Measurements from ENCODE around the gene NXPE3. TPM values are rescaled to one million over a fixed set of nuclear protein-coding genes. Genes with fewer than 3 reads are reported as not detected.

NXPE3 gene
- total RNA-seq, 2 experiments from 2014 or later = 20.9 to 21.6 TPM

DNA sequence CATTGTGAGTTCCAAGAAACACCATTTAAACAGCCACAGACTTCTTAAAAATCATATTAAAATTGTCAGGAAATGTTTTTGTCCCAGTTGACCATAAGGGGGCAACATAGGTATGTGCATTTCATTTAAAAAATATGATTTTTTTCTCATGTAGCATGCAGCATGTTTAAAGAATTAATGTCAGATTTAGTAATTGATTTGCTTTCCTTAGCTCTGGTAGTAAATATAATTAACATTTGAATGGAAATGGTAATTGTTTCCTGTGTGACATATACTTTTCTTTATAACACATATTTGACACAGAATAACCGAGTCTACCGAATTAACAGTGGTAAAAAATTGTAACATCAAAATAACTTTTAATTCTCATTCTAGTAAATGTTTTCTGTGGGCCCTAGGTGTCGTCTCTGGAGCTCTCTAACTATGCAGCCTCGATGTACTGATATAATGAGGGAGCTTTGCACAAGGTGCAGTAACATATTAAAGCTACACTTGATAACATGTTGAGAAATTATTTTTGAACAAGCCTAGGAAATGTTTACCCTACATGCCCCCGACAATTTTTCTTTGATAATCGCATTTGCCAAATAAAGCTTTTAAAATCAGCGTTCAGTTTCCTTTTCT is 34.9 kb downstream of the NXPE3 start:
- H3K36me3 Mint-ChIP-seq (ENCODE audit: low read depth) = peaks cover 15% of the 10 kb centered on the region
- peaks cover 63% of the 10 kb centered on the region for H3K4me1 Mint-ChIP-seq (ENCODE audit: low read depth)
- no peaks in the 10 kb centered on the region for H3K9me3 Mint-ChIP-seq
- no peak overlapping the region for H3K27ac Mint-ChIP-seq
- H3K27me3 Mint-ChIP-seq = no peaks in the 10 kb centered on the region
- ATAC-seq (peak; percentile 37), DNase-seq (no peak)
- ChIA-PET POLR2A (interaction anchor here (0.6 to 1.3 kb wide), 3 partner anchors 36 to 266 kb away, joined by 4 to 6 read pairs (median 4); partner anchors contain the start of gene NFKBIZ), CTCF (interaction anchor here (0.6 to 15.5 kb wide), 26 partner anchors 8 to 725 kb away, joined by 3 to 302 read pairs (median 4); partner anchors contain the start of gene NFKBIZ)
- no peak overlapping the region for H3K4me3 Mint-ChIP-seq
- TF ChIP-seq, protein P1, sequence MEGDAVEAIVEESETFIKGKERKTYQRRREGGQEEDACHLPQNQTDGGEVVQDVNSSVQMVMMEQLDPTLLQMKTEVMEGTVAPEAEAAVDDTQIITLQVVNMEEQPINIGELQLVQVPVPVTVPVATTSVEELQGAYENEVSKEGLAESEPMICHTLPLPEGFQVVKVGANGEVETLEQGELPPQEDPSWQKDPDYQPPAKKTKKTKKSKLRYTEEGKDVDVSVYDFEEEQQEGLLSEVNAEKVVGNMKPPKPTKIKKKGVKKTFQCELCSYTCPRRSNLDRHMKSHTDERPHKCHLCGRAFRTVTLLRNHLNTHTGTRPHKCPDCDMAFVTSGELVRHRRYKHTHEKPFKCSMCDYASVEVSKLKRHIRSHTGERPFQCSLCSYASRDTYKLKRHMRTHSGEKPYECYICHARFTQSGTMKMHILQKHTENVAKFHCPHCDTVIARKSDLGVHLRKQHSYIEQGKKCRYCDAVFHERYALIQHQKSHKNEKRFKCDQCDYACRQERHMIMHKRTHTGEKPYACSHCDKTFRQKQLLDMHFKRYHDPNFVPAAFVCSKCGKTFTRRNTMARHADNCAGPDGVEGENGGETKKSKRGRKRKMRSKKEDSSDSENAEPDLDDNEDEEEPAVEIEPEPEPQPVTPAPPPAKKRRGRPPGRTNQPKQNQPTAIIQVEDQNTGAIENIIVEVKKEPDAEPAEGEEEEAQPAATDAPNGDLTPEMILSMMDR (IDR thresholded peaks at IDR 0.05) = peak; percentile 81
- intact Hi-C loops (cut with micrococcal nuclease) = loop anchor here (2.0 kb wide), 1 partner anchor 411 kb away; no protein-coding TSS in a partner anchor

DNA sequence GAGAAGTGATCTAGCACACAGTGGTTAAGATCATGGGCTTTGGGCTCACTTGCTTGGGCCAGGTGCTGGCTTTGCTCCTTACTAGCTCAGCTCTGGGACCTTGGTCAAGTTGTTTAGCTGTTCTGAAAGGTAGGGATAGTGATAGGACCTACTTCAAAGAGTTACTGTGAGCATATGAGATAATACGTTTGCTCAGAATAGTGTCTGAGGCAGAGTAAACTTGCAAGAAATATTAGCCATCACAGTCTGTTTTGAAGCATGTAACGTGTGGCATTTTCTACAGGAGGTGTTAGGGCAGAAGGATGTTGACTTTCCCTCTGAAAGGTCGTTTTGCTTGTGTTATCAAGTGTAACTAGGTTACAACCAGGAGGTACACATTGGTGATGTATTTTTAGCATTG is 35.8 kb downstream of the NXPE3 start:
- peak; percentile 57 for ATAC-seq
- Mint-ChIP-seq H3K36me3 (ENCODE audit: low read depth) (peaks cover 20% of the 10 kb centered on the region), H3K9me3 (no peaks in the 10 kb centered on the region), H3K4me3 (no peak overlapping the region), H3K27ac (no peak overlapping the region), H3K4me1 (ENCODE audit: low read depth) (peaks cover 61% of the 10 kb centered on the region), H3K27me3 (no peaks in the 10 kb centered on the region)
- DNase-seq = no peak
- TF ChIP-seq, protein P1 (IDR thresholded peaks at IDR 0.05) = no peak
- ChIA-PET POLR2A (interaction anchor here (1.3 kb wide), 1 partner anchor 35 kb away, joined by 6 read pairs; the partner anchor contains the start of gene NFKBIZ), CTCF (interaction anchor here (0.6 to 15.5 kb wide), 21 partner anchors 9 to 725 kb away, joined by 3 to 302 read pairs (median 5); partner anchors contain the start of gene NFKBIZ)
- intact Hi-C loops (cut with micrococcal nuclease) = loop anchor here (5.0 kb wide), 1 partner anchor 37 kb away; no protein-coding TSS in a partner anchor

DNA sequence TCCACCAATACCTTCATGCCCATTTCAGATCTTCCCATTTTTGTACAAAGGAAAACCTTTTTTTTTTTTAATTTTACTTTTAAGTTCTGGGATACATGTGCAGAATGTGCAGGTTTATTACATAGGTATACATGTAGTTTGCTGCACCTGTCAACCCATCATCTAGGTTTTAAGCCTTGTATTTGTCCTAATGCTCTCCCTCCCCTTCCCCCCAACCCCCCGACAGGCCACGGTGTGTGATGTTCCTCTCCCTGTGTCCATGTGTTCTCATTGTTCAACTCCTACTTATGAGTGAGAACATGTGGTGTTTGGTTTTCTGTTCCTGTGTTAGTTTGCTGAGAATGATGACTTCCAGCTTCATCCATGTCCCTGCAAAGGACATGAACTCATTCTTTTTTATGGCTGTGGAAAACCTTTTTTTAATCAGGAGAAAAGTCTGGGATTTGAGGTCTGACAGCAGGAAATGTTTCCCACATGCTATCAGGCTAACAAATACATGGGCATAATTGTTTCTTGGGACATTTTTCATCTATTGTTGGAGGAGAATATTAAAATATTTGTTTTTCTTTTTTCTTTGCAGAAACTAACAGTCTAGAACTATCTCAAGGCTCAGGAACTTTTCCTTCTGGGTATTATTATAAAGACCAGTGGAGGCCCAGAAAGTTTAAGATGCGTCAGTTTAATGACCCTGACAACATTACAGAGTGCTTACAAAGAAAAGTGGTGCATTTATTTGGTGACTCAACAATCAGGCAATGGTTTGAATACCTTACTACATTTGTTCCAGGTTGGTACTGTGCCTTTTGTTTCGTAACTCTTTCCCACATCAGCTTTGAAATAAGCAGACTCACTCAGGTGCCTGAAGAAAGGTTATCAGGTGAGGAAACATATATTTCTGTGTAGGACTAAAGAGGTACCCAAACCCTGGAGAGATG is 37.5 kb downstream of the NXPE3 start:
- Mint-ChIP-seq H3K4me1 (ENCODE audit: low read depth) (peaks cover 58% of the 10 kb centered on the region), H3K27ac (no peak overlapping the region), H3K4me3 (no peak overlapping the region), H3K36me3 (ENCODE audit: low read depth) (peaks cover 31% of the 10 kb centered on the region), H3K9me3 (no peaks in the 10 kb centered on the region), H3K27me3 (no peaks in the 10 kb centered on the region)
- TF ChIP-seq, protein P1 (IDR thresholded peaks at IDR 0.05) = no peak
- DNase-seq (no peak), ATAC-seq (no peak)
- ChIA-PET CTCF (interaction anchor here (1.2 to 3.0 kb wide), 7 partner anchors 9 to 413 kb away, joined by 3 to 27 read pairs (median 9); no protein-coding TSS in a partner anchor), POLR2A (interaction anchor here (1.0 to 2.7 kb wide), 3 partner anchors 15 to 43 kb away, joined by 3 to 18 read pairs (median 3); partner anchors contain the start of gene NFKBIZ)
- intact Hi-C loops (cut with micrococcal nuclease) = loop anchor here (5.0 kb wide), 1 partner anchor 36 kb away; no protein-coding TSS in a partner anchor

DNA sequence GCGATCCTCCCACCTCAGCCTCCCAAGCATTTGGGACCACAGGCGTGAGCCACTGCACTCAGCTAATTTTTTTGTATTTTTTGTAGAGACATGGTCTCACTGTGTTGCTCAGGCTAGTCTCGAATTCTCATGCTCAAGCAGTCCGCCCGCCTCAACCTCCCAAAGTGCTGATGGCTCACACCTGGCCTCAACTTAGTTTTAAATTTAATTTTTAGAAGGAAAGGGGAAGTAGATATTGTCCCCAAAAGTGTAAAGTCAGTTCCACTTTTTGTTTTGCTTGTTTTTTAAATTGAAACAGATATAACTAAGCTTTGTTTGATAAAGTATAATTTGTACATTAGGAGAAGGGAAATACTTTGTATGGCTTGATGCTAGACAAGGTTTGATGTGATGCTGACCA is 39.0 kb downstream of the NXPE3 start:
- Mint-ChIP-seq H3K27ac (no peak overlapping the region), H3K27me3 (no peaks in the 10 kb centered on the region), H3K36me3 (ENCODE audit: low read depth) (peaks cover 42% of the 10 kb centered on the region), H3K4me1 (ENCODE audit: low read depth) (peaks cover 58% of the 10 kb centered on the region), H3K4me3 (no peak overlapping the region), H3K9me3 (no peaks in the 10 kb centered on the region)
- no peak for ATAC-seq
- intact Hi-C loops (cut with micrococcal nuclease) = loop anchor here (5.0 kb wide), 1 partner anchor 34 kb away; no protein-coding TSS in a partner anchor
- DNase-seq = no peak
- POLR2A ChIA-PET = interaction anchor here (0.7 to 2.7 kb wide), 9 partner anchors 9 to 230 kb away, joined by 3 to 18 read pairs (median 3); partner anchors contain the start of gene NFKBIZ
- CTCF ChIA-PET = interaction anchor here (1.0 to 3.0 kb wide), 9 partner anchors 9 to 411 kb away, joined by 3 to 27 read pairs (median 8); partner anchors contain the start of gene NFKBIZ
- TF ChIP-seq, protein P1 (IDR thresholded peaks at IDR 0.05) = no peak
